Loucy (cell line): ENCODE results near the gene ECM2.

Experiments
- CTCF ChIP-seq: fragments of 200-600 bp; sonication (generic); conservative IDR thresholded peaks from 2 replicates; pipeline ENCODE4 v1.5.1; 2014; ENCODE audit warnings: mild to moderate bottlenecking, antibody characterized with exemption, low read length
- EZH2phosphoT487 ChIP-seq: fragments of 200-600 bp; IDR thresholded peaks from 2 replicates; pipeline ENCODE4 v1.6.1; 2018; ENCODE audit warnings: antibody characterized with exemption, mild to moderate bottlenecking, moderate library complexity, borderline replicate concordance

DNA sequence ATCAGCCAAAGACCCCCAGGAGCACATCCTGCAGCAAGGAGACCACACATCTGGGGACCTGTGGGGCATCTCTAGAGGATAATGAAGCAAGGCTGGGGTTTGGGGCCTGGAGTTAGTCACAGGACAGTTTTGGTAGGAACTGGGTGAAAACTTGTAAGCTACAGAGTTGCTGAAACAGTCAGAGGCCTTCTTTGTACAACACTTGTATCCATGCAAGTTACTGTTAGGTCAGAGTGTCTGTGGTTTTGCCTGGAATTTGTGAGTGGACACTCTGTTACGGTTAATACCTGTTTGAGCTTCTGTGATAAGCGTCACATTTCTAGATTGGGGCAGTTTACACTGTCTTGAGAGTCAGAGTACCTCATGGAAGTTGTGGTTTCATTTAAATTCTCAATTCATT is 30.9 kb downstream of the ECM2 start:
- TF ChIP-seq CTCF (no peak), EZH2phosphoT487 (no peak)
